SK-N-SH treated with all-trans-retinoic acid at 6 μM for 48 hours (cell line): ENCODE results near the gene GPR61.
A peak's percentile ranks its signal among the peaks of the same experiment; 100 is the strongest.

Experiments used
- ATAC-seq: fragments of 200-7000 bp; cut with Tn5 transposase; 3 replicates; pipeline ENCODE4 v1.9.1; 2020; ENCODE audit warnings: mild to moderate bottlenecking, moderate library complexity
- ARNTL ChIP-seq: fragments of 450-650 bp; formaldehyde crosslinking; IDR thresholded peaks from 2 replicates; pipeline ENCODE4 v1.5.0; 2020; ENCODE audit warnings: low read depth, mild to moderate bottlenecking, moderate library complexity, borderline replicate concordance
- BACH2 ChIP-seq: fragments of 250-450 bp; sonication (Bioruptor Pico); IDR thresholded peaks from 2 replicates; pipeline ENCODE4 v1.9.0; 2021; ENCODE audit warnings: mild to moderate bottlenecking, borderline replicate concordance
- GLIS3 ChIP-seq: fragments of 250-450 bp; sonication (Bioruptor Pico); IDR thresholded peaks from 2 replicates; pipeline ENCODE4 v1.5.0; 2020; ENCODE audit warnings: mild to moderate bottlenecking, moderate library complexity
- ISL1 ChIP-seq: fragments of 250-450 bp; sonication (Bioruptor Pico); IDR thresholded peaks from 2 replicates; pipeline ENCODE4 v2.1.2; 2022; ENCODE audit warnings: mild to moderate bottlenecking, moderate library complexity
- OSR1 ChIP-seq: fragments of 250-450 bp; sonication (Bioruptor Pico); IDR thresholded peaks from 2 replicates; pipeline ENCODE4 v1.8.0; 2022; ENCODE audit warnings: moderate library complexity, mild to moderate bottlenecking, inconsistent platforms
- POU6F1 ChIP-seq: fragments of 250-450 bp; sonication (Bioruptor Pico); IDR thresholded peaks from 2 replicates; pipeline ENCODE4 v1.8.0; 2021; ENCODE audit warnings: low read depth, mild to moderate bottlenecking, moderate library complexity, borderline replicate concordance
- SNAI2 ChIP-seq: fragments of 250-450 bp; sonication (Bioruptor Pico); IDR thresholded peaks from 2 replicates; pipeline ENCODE4 v1.5.0; 2020; ENCODE audit warnings: mild to moderate bottlenecking, moderate library complexity
- TCF4 ChIP-seq: fragments of 250-450 bp; sonication (Bioruptor Pico); IDR thresholded peaks from 2 replicates; pipeline ENCODE4 v1.8.0; 2021; ENCODE audit warnings: mild to moderate bottlenecking, moderate library complexity, borderline replicate concordance
- TOX ChIP-seq: fragments of 250-450 bp; sonication (Bioruptor Pico); IDR thresholded peaks from 2 replicates; pipeline ENCODE4 v1.8.0; 2021; ENCODE audit warnings: mild to moderate bottlenecking, moderate library complexity, borderline replicate concordance
- ZC3H10 ChIP-seq: fragments of 250-450 bp; sonication (Bioruptor Pico); IDR thresholded peaks from 2 replicates; pipeline ENCODE4 v1.5.1; 2021; ENCODE audit warnings: mild to moderate bottlenecking, moderate library complexity
- ZFP3 ChIP-seq: fragments of 250-450 bp; sonication (Bioruptor Pico); IDR thresholded peaks from 2 replicates; pipeline ENCODE4 v1.5.0; 2020; ENCODE audit warnings: mild to moderate bottlenecking, moderate library complexity
- ZFP30 ChIP-seq: fragments of 450-650 bp; formaldehyde crosslinking; IDR thresholded peaks from 2 replicates; pipeline ENCODE4 v1.5.0; 2022; ENCODE audit warnings: mild to moderate bottlenecking, moderate library complexity
- ZNF565 ChIP-seq: fragments of 450-650 bp; formaldehyde crosslinking; conservative IDR thresholded peaks from 2 replicates; pipeline ENCODE4 v1.5.0; 2020; ENCODE audit warnings: low read depth, mild to moderate bottlenecking, moderate library complexity
- ZNF70 ChIP-seq: fragments of 450-650 bp; formaldehyde crosslinking; IDR thresholded peaks from 2 replicates; pipeline ENCODE4 v1.5.0; 2020; ENCODE audit warnings: mild to moderate bottlenecking, moderate library complexity
- ZNF8 ChIP-seq: fragments of 450-650 bp; formaldehyde crosslinking; IDR thresholded peaks from 2 replicates; pipeline ENCODE4 v1.5.0; 2020; ENCODE audit warnings: mild to moderate bottlenecking, moderate library complexity
- TF ChIP-seq, protein P1 (sequence below): fragments of 250-450 bp; sonication (Bioruptor Pico); IDR thresholded peaks from 2 replicates; pipeline ENCODE4 v1.5.1; 2020; ENCODE audit warnings: low read depth, mild to moderate bottlenecking, moderate library complexity
- TF ChIP-seq, protein P2 (sequence below): fragments of 250-450 bp; sonication (Bioruptor Pico); IDR thresholded peaks from 2 replicates; pipeline ENCODE4 v1.5.0; 2020; ENCODE audit warnings: mild to moderate bottlenecking, moderate library complexity
- TF ChIP-seq, protein P3 (sequence below): fragments of 250-450 bp; sonication (Bioruptor Pico); IDR thresholded peaks from 2 replicates; pipeline ENCODE4 v1.8.0; 2020; ENCODE audit warnings: mild to moderate bottlenecking, moderate library complexity, borderline replicate concordance
- TF ChIP-seq, protein P4 (sequence below): fragments of 250-450 bp; sonication (Bioruptor Pico); IDR thresholded peaks from 2 replicates; pipeline ENCODE4 v1.5.1; 2021; ENCODE audit warnings: mild to moderate bottlenecking, moderate library complexity

The GPR61 gene

DNA sequence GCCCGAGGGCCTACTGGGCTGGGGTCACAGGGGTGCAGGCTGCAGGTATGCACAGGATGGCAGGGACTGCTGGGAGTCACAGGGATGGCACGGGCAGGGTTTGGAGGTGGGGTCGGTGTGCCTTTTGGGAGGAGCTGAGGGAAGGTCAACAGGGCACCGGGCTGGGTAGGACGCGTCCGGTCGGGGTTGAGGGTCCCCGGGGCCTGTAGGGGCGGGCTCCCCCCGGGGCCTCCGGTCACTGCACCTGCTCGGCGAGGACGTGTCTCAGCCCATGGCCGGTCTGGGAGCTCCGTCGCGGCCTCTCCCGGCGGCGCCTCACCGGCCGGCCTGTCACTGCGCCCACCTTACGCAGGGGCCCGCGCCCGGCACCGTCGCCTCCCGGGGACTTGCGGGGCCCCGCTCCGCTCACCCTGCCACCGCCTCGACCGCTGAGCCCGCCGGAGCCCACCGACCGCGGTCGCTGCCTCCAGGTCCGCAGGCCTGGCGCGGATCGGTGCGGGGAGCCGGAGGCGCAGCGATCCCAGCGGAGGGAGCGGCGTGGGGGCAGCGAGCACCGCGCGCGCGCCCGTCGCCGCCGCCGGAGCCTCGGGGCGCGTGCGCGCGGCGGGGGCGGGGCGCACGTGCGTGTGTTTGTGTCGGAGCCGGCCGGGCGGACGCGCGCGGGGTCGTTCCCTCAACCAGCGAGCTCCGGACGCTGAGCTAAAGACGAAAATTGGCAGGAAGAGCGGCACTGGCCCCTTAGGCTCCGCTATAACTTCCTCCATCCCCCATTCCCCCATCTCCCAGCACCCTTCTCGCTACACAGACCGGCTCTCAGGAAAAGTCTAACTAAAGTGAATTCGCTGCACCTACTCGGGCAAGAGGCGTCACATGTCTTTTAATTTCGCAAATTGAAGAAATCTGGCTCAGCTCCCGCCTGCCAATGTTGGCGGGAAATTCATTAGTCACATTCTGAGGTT is 30.2 kb upstream of the GPR61 start, which contains the start of gene AMIGO1:
Gene AMIGO1, minus strand, starts transcription at position 552 of the 959 bp plus-strand sequence. CDS start 815 bp downstream, outside the sequence.
- ATAC-seq = peak; percentile 66

DNA sequence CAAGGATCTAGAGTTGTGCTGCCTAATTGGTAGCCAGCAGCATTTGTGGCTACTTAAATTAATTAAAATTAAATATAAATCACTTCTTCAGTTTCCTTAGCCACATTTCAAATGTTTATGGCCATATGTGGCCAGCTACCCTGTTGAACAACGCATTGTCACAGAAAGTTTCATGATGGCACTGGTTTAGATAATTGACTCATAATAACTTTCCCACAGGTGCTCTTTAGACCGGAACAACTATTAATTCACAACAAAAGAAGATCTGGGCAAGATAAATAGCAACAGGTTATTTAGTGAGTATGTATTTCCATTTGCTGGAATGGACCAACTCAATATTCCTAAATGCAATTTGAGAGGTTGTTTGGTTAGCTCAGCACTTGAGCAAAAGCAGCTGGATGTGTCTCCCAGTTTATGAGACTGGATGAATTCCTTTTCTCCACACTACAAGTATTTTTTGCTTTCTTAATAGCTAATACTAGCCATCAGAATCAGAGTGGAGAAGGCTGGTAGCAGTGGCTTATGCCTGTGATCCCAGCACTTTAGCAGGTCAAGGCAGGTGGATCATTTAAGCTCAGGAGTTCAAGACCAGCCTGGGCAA is 26.5 kb upstream of the GPR61 start:
- no peak for ATAC-seq
- TF ChIP-seq, protein P1, sequence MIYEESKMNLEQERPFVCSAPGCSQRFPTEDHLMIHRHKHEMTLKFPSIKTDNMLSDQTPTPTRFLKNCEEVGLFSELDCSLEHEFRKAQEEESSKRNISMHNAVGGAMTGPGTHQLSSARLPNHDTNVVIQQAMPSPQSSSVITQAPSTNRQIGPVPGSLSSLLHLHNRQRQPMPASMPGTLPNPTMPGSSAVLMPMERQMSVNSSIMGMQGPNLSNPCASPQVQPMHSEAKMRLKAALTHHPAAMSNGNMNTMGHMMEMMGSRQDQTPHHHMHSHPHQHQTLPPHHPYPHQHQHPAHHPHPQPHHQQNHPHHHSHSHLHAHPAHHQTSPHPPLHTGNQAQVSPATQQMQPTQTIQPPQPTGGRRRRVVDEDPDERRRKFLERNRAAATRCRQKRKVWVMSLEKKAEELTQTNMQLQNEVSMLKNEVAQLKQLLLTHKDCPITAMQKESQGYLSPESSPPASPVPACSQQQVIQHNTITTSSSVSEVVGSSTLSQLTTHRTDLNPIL (CRISPR knock-in tag) = no peak
- TF ChIP-seq ZNF70 (CRISPR knock-in tag) (no peak), SNAI2 (no peak), ISL1 (no peak), BACH2 (CRISPR knock-in tag) (no peak), ARNTL (CRISPR knock-in tag) (no peak), ZNF565 (no peak), OSR1 (CRISPR knock-in tag) (no peak), ZFP3 (no peak)
- TF ChIP-seq, protein P2, sequence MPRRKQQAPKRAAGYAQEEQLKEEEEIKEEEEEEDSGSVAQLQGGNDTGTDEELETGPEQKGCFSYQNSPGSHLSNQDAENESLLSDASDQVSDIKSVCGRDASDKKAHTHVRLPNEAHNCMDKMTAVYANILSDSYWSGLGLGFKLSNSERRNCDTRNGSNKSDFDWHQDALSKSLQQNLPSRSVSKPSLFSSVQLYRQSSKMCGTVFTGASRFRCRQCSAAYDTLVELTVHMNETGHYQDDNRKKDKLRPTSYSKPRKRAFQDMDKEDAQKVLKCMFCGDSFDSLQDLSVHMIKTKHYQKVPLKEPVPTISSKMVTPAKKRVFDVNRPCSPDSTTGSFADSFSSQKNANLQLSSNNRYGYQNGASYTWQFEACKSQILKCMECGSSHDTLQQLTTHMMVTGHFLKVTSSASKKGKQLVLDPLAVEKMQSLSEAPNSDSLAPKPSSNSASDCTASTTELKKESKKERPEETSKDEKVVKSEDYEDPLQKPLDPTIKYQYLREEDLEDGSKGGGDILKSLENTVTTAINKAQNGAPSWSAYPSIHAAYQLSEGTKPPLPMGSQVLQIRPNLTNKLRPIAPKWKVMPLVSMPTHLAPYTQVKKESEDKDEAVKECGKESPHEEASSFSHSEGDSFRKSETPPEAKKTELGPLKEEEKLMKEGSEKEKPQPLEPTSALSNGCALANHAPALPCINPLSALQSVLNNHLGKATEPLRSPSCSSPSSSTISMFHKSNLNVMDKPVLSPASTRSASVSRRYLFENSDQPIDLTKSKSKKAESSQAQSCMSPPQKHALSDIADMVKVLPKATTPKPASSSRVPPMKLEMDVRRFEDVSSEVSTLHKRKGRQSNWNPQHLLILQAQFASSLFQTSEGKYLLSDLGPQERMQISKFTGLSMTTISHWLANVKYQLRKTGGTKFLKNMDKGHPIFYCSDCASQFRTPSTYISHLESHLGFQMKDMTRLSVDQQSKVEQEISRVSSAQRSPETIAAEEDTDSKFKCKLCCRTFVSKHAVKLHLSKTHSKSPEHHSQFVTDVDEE = no peak

More for the DNA sequence above, 30.2 kb upstream of the GPR61 start, which contains the start of gene AMIGO1:
- no peak for TF ChIP-seq TCF4 (CRISPR knock-in tag)
- TF ChIP-seq ZFP3 = no peak
- TF ChIP-seq, protein P2 = no peak
- no peak for TF ChIP-seq ISL1
- TF ChIP-seq POU6F1 (CRISPR knock-in tag) = no peak
- no peak for TF ChIP-seq GLIS3 (CRISPR knock-in tag)
- TF ChIP-seq ZFP30 (CRISPR knock-in tag) = no peak
- no peak for TF ChIP-seq ZNF565

GRCh38 chr1:109514846-109515245 is 24.8 kb upstream of the GPR61 start:
- peak; percentile 39; the same call in 1 of the 3 replicates for ATAC-seq
- TF ChIP-seq BACH2 (CRISPR knock-in tag) (no peak), OSR1 (CRISPR knock-in tag) (no peak), ZNF70 (CRISPR knock-in tag) (no peak), ZNF8 (CRISPR knock-in tag) (no peak), ARNTL (CRISPR knock-in tag) (no peak), ZFP30 (CRISPR knock-in tag) (no peak), ZFP3 (no peak), TOX (CRISPR knock-in tag) (no peak), TCF4 (CRISPR knock-in tag) (no peak), ZC3H10 (CRISPR knock-in tag) (no peak)
- TF ChIP-seq, protein P3, sequence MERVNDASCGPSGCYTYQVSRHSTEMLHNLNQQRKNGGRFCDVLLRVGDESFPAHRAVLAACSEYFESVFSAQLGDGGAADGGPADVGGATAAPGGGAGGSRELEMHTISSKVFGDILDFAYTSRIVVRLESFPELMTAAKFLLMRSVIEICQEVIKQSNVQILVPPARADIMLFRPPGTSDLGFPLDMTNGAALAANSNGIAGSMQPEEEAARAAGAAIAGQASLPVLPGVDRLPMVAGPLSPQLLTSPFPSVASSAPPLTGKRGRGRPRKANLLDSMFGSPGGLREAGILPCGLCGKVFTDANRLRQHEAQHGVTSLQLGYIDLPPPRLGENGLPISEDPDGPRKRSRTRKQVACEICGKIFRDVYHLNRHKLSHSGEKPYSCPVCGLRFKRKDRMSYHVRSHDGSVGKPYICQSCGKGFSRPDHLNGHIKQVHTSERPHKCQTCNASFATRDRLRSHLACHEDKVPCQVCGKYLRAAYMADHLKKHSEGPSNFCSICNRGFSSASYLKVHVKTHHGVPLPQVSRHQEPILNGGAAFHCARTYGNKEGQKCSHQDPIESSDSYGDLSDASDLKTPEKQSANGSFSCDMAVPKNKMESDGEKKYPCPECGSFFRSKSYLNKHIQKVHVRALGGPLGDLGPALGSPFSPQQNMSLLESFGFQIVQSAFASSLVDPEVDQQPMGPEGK (CRISPR knock-in tag) = no peak
- TF ChIP-seq, protein P2 = no peak
- TF ChIP-seq, protein P4, sequence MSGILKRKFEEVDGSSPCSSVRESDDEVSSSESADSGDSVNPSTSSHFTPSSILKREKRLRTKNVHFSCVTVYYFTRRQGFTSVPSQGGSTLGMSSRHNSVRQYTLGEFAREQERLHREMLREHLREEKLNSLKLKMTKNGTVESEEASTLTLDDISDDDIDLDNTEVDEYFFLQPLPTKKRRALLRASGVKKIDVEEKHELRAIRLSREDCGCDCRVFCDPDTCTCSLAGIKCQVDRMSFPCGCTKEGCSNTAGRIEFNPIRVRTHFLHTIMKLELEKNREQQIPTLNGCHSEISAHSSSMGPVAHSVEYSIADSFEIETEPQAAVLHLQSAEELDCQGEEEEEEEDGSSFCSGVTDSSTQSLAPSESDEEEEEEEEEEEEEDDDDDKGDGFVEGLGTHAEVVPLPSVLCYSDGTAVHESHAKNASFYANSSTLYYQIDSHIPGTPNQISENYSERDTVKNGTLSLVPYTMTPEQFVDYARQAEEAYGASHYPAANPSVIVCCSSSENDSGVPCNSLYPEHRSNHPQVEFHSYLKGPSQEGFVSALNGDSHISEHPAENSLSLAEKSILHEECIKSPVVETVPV = no peak
